Mesodermal cell (in vitro differentiated cells): ENCODE results near the gene CD58.
A peak's percentile ranks its signal among the peaks of the same experiment; 100 is the strongest.
"Not testable (repeated sequence)": the region's sequence is repeated elsewhere in the genome, so short reads cannot be mapped to it uniquely, and the experiment has no call there.

Experiments used
- H3K27ac ChIP-seq: 2 replicates; pipeline ENCODE4 v1.7.0; 2013; ENCODE audit warnings: mild to moderate bottlenecking, low read depth, low read length, moderate library complexity; ENCODE audit not compliant: severe bottlenecking
- H3K36me3 ChIP-seq: 2 replicates; pipeline ENCODE4 v1.7.1; 2013; ENCODE audit warnings: mild to moderate bottlenecking, low read length, moderate library complexity; ENCODE audit not compliant: control insufficient read depth, insufficient read depth
- H3K4me1 ChIP-seq: one replicate; pipeline ENCODE4 v1.7.1; 2013; ENCODE audit warnings: mild to moderate bottlenecking, low read length; ENCODE audit not compliant: insufficient read depth, control insufficient read depth, poor library complexity, severe bottlenecking
- H3K4me3 ChIP-seq: 2 replicates; pipeline ENCODE4 v1.7.0; 2013; ENCODE audit warnings: low read length, control low read depth, mild to moderate bottlenecking; ENCODE audit not compliant: insufficient read depth, poor library complexity, severe bottlenecking; ENCODE audit errors: extremely low read depth
- H3K9me3 ChIP-seq: 2 replicates; pipeline ENCODE4 v1.7.1; 2013; ENCODE audit warnings: mild to moderate bottlenecking, low read length, moderate library complexity; ENCODE audit not compliant: control insufficient read depth
- WGBS, 2 experiments: methylation state at CpG; one replicate each; pipeline ENCODE4 v1.1.5; 2013; ENCODE audit warnings: missing lambda C conversion rate in 2 of 2; ENCODE audit not compliant: insufficient coverage in 2 of 2; 5-methylcytosine and 5-hydroxymethylcytosine counted together

Gene CD58

GRCh38 chr1:116591951-116592605, 21.3 kb upstream of the CD58 start:
- H3K4me1 ChIP-seq, H3K36me3 ChIP-seq, H3K27ac ChIP-seq, H3K4me3 ChIP-seq, H3K9me3 ChIP-seq: not testable (repeated sequence)
- WGBS, 2 experiments: 72 to 86% methylated on average over 1 to 2 of the region's 7 CpGs

DNA sequence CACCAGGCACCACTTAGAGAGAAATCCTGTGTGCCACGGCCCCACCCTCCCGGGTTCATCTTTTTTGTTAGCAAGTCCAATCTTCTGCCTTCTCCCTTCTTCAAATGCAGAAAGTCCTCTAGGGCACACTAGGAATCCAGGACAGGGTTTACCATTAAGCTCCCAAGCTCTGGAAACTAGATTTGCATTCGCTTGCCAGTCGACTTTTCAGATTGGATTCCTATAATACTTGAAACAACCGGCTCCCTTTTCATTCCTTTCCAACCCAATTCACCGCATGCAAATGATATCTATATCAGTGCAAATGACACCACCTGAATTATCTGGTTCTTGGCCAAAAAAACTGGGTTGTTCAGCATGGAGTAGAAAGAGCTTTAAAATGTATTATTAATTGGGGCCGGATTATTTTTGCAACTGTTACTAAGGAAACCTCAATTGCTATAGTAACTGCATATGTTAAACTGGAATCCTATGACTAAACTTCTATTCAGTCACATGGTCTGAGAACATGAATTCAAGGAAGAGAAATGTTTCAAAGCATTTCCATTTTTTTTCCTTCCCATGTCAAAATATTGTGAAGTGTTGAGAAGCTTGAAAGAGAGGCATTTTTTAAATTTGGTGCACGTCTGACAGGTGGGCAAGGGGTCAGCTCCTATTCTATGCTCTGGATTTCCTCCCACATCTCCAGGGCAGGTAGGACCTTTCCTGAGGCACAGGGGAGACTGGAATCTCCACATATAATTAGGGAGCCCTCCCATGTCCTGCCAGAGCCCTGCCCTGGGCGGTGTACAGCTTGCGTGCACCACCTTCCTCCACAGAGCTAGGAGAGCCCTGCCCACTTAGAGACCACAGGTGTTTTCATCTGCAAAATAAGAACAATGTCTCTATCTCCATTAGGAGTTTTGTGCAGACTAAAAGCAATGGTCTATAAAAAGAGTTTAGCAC, 20.5 kb upstream of the CD58 start:
- not testable (repeated sequence) for H3K9me3 ChIP-seq, H3K36me3 ChIP-seq, H3K4me3 ChIP-seq, H3K4me1 ChIP-seq, H3K27ac ChIP-seq
- WGBS, 2 experiments: no CpG with 5 or more reads among the region's 10 CpGs

DNA sequence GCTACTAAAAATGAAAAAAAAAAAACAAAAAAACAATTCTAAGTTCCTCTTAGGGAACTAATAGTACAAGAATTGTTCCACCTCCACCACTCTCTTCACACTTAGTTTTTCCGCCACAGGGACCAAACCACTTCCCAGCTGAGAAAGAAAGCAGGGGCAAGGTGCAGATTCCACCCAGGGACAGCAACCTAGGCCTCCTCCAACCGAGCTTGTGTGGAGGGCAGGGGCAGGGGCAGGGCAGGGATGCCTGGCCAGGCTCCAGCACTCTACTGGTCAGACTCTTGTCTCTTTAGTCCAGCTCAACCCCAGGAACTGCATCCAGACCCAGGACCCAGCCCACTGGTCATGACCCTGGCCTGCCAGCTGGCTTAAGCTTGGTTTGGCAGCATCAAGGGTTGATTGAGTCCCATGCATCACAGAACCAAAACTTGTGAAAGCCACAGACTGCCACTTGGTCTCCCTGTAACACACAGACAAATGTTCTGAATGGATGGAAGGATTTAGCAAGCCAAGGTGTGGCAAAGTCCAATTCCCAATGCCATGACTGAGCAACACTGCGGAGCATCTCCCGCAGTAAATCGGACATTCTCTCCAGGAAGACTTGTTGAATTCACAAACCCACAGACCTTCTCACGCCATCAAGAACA, 19.7 kb upstream of the CD58 start:
- whole genome bisulfite sequencing, 2 experiments: no CpG with 5 or more reads among the region's 6 CpGs
- H3K9me3 ChIP-seq, H3K4me3 ChIP-seq, H3K4me1 ChIP-seq, H3K36me3 ChIP-seq, H3K27ac ChIP-seq: not testable (repeated sequence)

GRCh38 chr1:116589101-116589735, 18.4 kb upstream of the CD58 start:
- H3K36me3 ChIP-seq: peaks cover 14% of the 10 kb centered on the region
- 84 to 86% methylated on average over 6 to 8 of the region's 9 CpGs for WGBS, 2 experiments

GRCh38 chr1:116587501-116588227, 16.8 kb upstream of the CD58 start:
- Histone ChIP-seq H3K4me1 (no peaks in the 10 kb centered on the region), H3K9me3 (no peaks in the 10 kb centered on the region), H3K27ac (no peak overlapping the region), H3K4me3 (no peak overlapping the region), H3K36me3 (peaks cover 14% of the 10 kb centered on the region)
- 84 to 88% methylated on average over 5 of the region's 5 CpGs for WGBS, 2 experiments

More at GRCh38 chr1:116589101-116589735, 18.4 kb upstream of the CD58 start:
- not testable (repeated sequence) for H3K4me1 ChIP-seq, H3K9me3 ChIP-seq, H3K27ac ChIP-seq, H3K4me3 ChIP-seq

- Histone ChIP-seq H3K9me3 (no peaks in the 10 kb centered on the region), H3K36me3 (peaks cover 14% of the 10 kb centered on the region), H3K4me3 (no peak overlapping the region), H3K4me1 (no peaks in the 10 kb centered on the region), H3K27ac (peak overlapping the region; percentile 29)
- 49 to 83% methylated on average over 2 to 3 of the region's 3 CpGs for WGBS, 2 experiments
These were observed 15.9 kb upstream of the CD58 start for GRCh38 chr1:116586741-116587143.

DNA sequence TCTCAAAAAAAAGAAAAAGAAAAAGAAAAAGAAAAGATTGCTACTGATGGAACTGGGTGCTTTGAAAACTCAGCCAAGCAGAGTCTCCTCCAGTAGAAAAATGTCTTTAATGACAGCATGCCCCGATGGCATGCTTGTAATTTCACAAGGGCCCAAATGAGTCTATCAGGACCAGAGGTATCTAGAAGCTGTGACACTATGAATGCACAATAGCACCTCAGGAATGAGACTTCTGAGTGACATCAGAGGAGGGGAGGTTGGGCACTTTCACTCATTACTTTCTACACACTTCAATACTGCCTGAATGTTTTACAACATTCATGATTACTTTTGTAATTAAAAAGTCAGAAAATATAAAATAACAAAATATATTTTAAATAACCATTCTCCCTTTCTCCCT, 15.1 kb upstream of the CD58 start:
- Histone ChIP-seq H3K4me1 (peaks cover 2% of the 10 kb centered on the region), H3K36me3 (peaks cover 14% of the 10 kb centered on the region), H3K9me3 (no peaks in the 10 kb centered on the region), H3K4me3 (no peak overlapping the region), H3K27ac (no peak overlapping the region)
- 67 to 85% methylated on average over 1 of the region's 1 CpG for WGBS, 2 experiments

GRCh38 chr1:116581323-116581885, 10.6 kb upstream of the CD58 start:
- Histone ChIP-seq H3K27ac (no peak overlapping the region), H3K36me3 (peaks cover 9% of the 10 kb centered on the region), H3K4me1 (peaks cover 2% of the 10 kb centered on the region), H3K4me3 (no peak overlapping the region), H3K9me3 (no peaks in the 10 kb centered on the region)
- WGBS, 2 experiments: 100% methylated on average over 2 to 3 of the region's 3 CpGs

GRCh38 chr1:116580446-116581322, 9.9 kb upstream of the CD58 start:
- 92 to 99% methylated on average over 4 to 7 of the region's 7 CpGs for WGBS, 2 experiments
- no peaks in the 10 kb centered on the region for H3K9me3 ChIP-seq
- peaks cover 2% of the 10 kb centered on the region for H3K4me1 ChIP-seq
- no peak overlapping the region for H3K4me3 ChIP-seq
- H3K27ac ChIP-seq: no peak overlapping the region
- H3K36me3 ChIP-seq: peaks cover 9% of the 10 kb centered on the region
